C4-2B (cell line): Measurements from ENCODE around the gene AARS1.
"Not testable (repeated sequence)": the region's sequence is repeated elsewhere in the genome, so short reads cannot be mapped to it uniquely, and the experiment has no call there.

ENCODE experiments used
- ZFX ChIP-seq: fragments of 450-650 bp; IDR thresholded peaks from 2 replicates; pipeline ENCODE4 v1.6.1; 2017
- TF ChIP-seq, protein P1 (sequence below): fragments of 450-650 bp; conservative IDR thresholded peaks from 2 replicates; pipeline ENCODE4 v1.5.1; 2017; ENCODE audit warnings: mild to moderate bottlenecking

DNA sequence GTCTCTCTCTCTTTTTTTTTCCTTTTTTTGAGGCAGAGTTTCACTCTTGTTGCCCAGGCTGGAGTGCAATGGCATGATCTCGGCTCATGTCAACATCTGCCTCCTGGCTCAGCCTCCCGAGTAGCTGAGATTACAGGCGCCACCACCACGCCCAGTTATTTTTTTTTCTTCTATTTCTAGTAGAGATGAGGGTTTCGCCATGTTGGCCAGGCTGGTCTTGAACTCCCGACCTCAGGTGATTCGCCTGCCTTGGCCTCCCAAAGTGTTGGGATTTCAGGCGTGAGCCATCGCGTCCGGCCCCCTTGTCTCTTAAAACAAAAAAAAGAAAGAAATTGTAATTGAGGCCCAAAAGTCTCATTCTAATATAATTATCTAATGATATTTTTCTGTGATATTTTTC is 2.8 kb upstream of the AARS1 start:
- TF ChIP-seq, protein P1, sequence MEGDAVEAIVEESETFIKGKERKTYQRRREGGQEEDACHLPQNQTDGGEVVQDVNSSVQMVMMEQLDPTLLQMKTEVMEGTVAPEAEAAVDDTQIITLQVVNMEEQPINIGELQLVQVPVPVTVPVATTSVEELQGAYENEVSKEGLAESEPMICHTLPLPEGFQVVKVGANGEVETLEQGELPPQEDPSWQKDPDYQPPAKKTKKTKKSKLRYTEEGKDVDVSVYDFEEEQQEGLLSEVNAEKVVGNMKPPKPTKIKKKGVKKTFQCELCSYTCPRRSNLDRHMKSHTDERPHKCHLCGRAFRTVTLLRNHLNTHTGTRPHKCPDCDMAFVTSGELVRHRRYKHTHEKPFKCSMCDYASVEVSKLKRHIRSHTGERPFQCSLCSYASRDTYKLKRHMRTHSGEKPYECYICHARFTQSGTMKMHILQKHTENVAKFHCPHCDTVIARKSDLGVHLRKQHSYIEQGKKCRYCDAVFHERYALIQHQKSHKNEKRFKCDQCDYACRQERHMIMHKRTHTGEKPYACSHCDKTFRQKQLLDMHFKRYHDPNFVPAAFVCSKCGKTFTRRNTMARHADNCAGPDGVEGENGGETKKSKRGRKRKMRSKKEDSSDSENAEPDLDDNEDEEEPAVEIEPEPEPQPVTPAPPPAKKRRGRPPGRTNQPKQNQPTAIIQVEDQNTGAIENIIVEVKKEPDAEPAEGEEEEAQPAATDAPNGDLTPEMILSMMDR, result not testable (repeated sequence)
- not testable (repeated sequence) for TF ChIP-seq ZFX
